Neural cell (in vitro differentiated cells): ENCODE data around the gene NECTIN1. TPM values are rescaled to one million over a fixed set of nuclear protein-coding genes. Genes with fewer than 3 reads are reported as not detected.

Experiments used
- H2AFZ ChIP-seq: fragments of 200-600, 300-800 bp; sonication (generic), shearing (Covaris generic); 2 replicates; pipeline ENCODE4 v1.6.0; 2014; ENCODE audit warnings: low read depth, mild to moderate bottlenecking, antibody characterized with exemption, low read length, moderate library complexity
- H3F3A ChIP-seq: fragments of 200-600 bp; shearing (Covaris generic); 2 replicates; pipeline ENCODE4 v1.6.1; 2016; ENCODE audit warnings: mild to moderate bottlenecking, moderate library complexity, mixed read lengths, antibody characterized with exemption, low read length; ENCODE audit not compliant: insufficient read depth, poor library complexity, severe bottlenecking
- H3K27ac ChIP-seq: fragments of 200-600, 300-800 bp; sonication (generic), shearing (Covaris generic); 2 replicates; pipeline ENCODE4 v1.5.1; 2014; ENCODE audit warnings: mild to moderate bottlenecking, low read length, moderate library complexity
- H3K27me3 ChIP-seq: fragments of 300-800, 200-600 bp; sonication (generic), shearing (Covaris generic); 2 replicates; pipeline ENCODE4 v1.6.0; 2014; ENCODE audit warnings: mild to moderate bottlenecking, low read depth, low read length, moderate library complexity; ENCODE audit not compliant: insufficient read depth
- H3K36me3 ChIP-seq: fragments of 300-800, 200-600 bp; sonication (generic), shearing (Covaris generic); 2 replicates; pipeline ENCODE4 v1.5.1; 2014; ENCODE audit warnings: mild to moderate bottlenecking, antibody characterized with exemption, low read length, moderate library complexity; ENCODE audit not compliant: insufficient read depth
- H3K4me2 ChIP-seq: fragments of 300-800, 200-600 bp; sonication (generic), shearing (Covaris generic); 2 replicates; pipeline ENCODE4 v1.6.0; 2014; ENCODE audit warnings: mild to moderate bottlenecking, low read length
- H3K4me3 ChIP-seq: fragments of 300-800, 200-600 bp; sonication (generic), shearing (Covaris generic); 2 replicates; pipeline ENCODE4 v1.5.1; 2014; ENCODE audit warnings: mild to moderate bottlenecking, low read length, moderate library complexity
- H3K79me2 ChIP-seq: fragments of 200-600 bp; shearing (Covaris generic); replicated peaks from 2 replicates; pipeline ENCODE4 v1.6.0; 2014; ENCODE audit warnings: mild to moderate bottlenecking, low read length, moderate library complexity; ENCODE audit not compliant: insufficient read depth
- H3K9ac ChIP-seq: fragments of 300-800, 200-600 bp; sonication (generic), shearing (Covaris generic); 2 replicates; pipeline ENCODE4 v1.6.1; 2016; ENCODE audit warnings: mild to moderate bottlenecking, low read length, mixed read lengths
- H3K9me2 ChIP-seq: fragments of 200-600 bp; shearing (Covaris generic); 2 replicates; pipeline ENCODE4 v1.6.1; 2016; ENCODE audit warnings: mild to moderate bottlenecking, low read length, mixed read lengths; ENCODE audit not compliant: insufficient read depth
- H3K9me3 ChIP-seq: fragments of 200-600, 300-800 bp; sonication (generic), shearing (Covaris generic); 2 replicates; pipeline ENCODE4 v1.6.1; 2016; ENCODE audit warnings: mild to moderate bottlenecking, mixed run types, low read length, moderate library complexity, mixed read lengths
- H4K20me1 ChIP-seq: fragments of 200-600 bp; shearing (Covaris generic); 2 replicates; pipeline ENCODE4 v1.6.1; 2016; ENCODE audit warnings: mild to moderate bottlenecking, mixed run types; ENCODE audit not compliant: insufficient read depth
- CTCF ChIP-seq: fragments of 450-650 bp; IDR thresholded peaks from 2 replicates; pipeline ENCODE4 v1.5.1; 2014; ENCODE audit warnings: antibody characterized with exemption, mild to moderate bottlenecking, moderate library complexity; ENCODE audit not compliant: poor library complexity, severe bottlenecking
- EP300 ChIP-seq: fragments of 450-650 bp; conservative IDR thresholded peaks from 2 replicates; pipeline ENCODE4 v1.6.1; 2014; ENCODE audit warnings: antibody characterized with exemption, mild to moderate bottlenecking, moderate library complexity; ENCODE audit not compliant: poor library complexity, severe bottlenecking
- EZH2 ChIP-seq: fragments of 200-600, 300-800 bp; shearing (Covaris generic), sonication (generic); IDR thresholded peaks from 2 replicates; pipeline ENCODE4 v1.6.1; 2014; ENCODE audit warnings: antibody characterized with exemption, low read length, borderline replicate concordance, mild to moderate bottlenecking; ENCODE audit not compliant: insufficient read depth, poor library complexity, severe bottlenecking
- MXI1 ChIP-seq: fragments of 450-650 bp; conservative IDR thresholded peaks from 2 replicates; pipeline ENCODE4 v1.6.1; 2014; ENCODE audit warnings: antibody characterized with exemption, mild to moderate bottlenecking; ENCODE audit not compliant: poor library complexity, severe bottlenecking
- POLR2AphosphoS5 ChIP-seq: IDR thresholded peaks from 2 replicates; pipeline ENCODE4 v1.6.1; 2012
- RAD21 ChIP-seq: fragments of 450-650 bp; conservative IDR thresholded peaks from 2 replicates; pipeline ENCODE4 v1.6.1; 2014; ENCODE audit warnings: antibody characterized with exemption, mild to moderate bottlenecking, moderate library complexity
- REST ChIP-seq: IDR thresholded peaks from 2 replicates; pipeline ENCODE4 v1.6.1; 2012; ENCODE audit warnings: borderline replicate concordance
- SMC3 ChIP-seq: fragments of 450-650 bp; conservative IDR thresholded peaks from 2 replicates; pipeline ENCODE4 v1.6.1; 2014; ENCODE audit warnings: antibody characterized with exemption, mild to moderate bottlenecking, moderate library complexity; ENCODE audit not compliant: poor library complexity
- TAF1 ChIP-seq: IDR thresholded peaks from 2 replicates; pipeline ENCODE4 v1.6.1; 2012; ENCODE audit warnings: low read depth
- polyA plus RNA-seq: library from polyadenylated mRNA; depleted of rRNA; stranded (reverse); fragments of >200 nt; gene quantifications from 2 replicates; pipeline ENCODE4 v1.2.3, GENCODE V29; 2014

The NECTIN1 gene
- polyA plus RNA-seq, 1 donor from 2014 or later = 5.6 TPM

GRCh38 chr11:119688356-119688755 is 40.6 kb downstream of the NECTIN1 start:
- Histone ChIP-seq H3K36me3 (no peaks in the 10 kb centered on the region), H3K9me3 (no peaks in the 10 kb centered on the region), H3K27me3 (no peaks in the 10 kb centered on the region), H3K9me2 (no peaks in the 10 kb centered on the region), H3K79me2 (no peaks in the 10 kb centered on the region), H3K9ac (no peak overlapping the region), H2AFZ (no peak overlapping the region), H4K20me1 (no peaks in the 10 kb centered on the region), H3F3A (no peaks in the 10 kb centered on the region), H3K27ac (no peak overlapping the region), H3K4me2 (no peak overlapping the region), H3K4me3 (no peak overlapping the region)
- TF ChIP-seq MXI1 (no peak), POLR2AphosphoS5 (no peak), SMC3 (no peak), EP300 (no peak), TAF1 (no peak), RAD21 (no peak), EZH2 (no peak), REST (no peak), CTCF (no peak)

- Histone ChIP-seq H3K9me2 (no peaks in the 10 kb centered on the region), H4K20me1 (no peaks in the 10 kb centered on the region), H2AFZ (no peak overlapping the region), H3K27me3 (no peaks in the 10 kb centered on the region), H3K9me3 (no peaks in the 10 kb centered on the region), H3K36me3 (no peaks in the 10 kb centered on the region), H3K4me2 (peak overlapping the region; percentile 9), H3F3A (no peaks in the 10 kb centered on the region), H3K79me2 (no peaks in the 10 kb centered on the region), H3K27ac (peak overlapping the region; percentile 42), H3K4me3 (peak overlapping the region; percentile 5), H3K9ac (peak overlapping the region; percentile 34)
- TF ChIP-seq CTCF = no peak
- no peak for TF ChIP-seq RAD21
- no peak for TF ChIP-seq SMC3
- TF ChIP-seq POLR2AphosphoS5 = no peak
- TF ChIP-seq EP300 = no peak
- TF ChIP-seq MXI1 = no peak
- no peak for TF ChIP-seq TAF1
- no peak for TF ChIP-seq REST
- TF ChIP-seq EZH2 = no peak
These were observed 41.5 kb downstream of the NECTIN1 start for GRCh38 chr11:119687373-119688046.
